GF-D8 (cell line): ENCODE results near the gene WWOX.
"Not testable (repeated sequence)": the region's sequence is repeated elsewhere in the genome, so short reads cannot be mapped to it uniquely, and the experiment has no call there.

Experiments used
- DNase-seq: peaks from one replicate; lab custom pipeline; 2025; lab: John Stamatoyannopoulos, UW

Gene WWOX

DNA sequence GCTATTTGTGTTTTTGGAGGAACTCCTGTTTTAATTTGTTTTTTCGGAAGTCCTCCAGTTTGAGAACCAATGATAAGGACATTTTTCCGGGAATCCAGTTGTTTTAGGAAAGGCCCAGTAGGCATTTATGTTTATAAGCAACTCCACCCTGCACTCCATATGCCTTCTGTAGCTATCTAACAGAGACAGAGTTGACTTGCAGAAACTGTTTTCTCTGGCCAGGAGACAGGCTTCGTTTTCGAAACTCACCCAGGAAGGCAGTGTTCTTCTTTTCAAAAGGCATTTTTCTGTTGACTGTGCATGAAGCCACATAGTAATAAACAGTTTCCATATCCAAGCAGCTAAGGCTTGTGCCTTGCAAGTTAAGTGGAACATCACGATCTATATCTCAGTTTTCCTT is 587.1 kb downstream of the WWOX start:
- DNase-seq = no peak

DNA sequence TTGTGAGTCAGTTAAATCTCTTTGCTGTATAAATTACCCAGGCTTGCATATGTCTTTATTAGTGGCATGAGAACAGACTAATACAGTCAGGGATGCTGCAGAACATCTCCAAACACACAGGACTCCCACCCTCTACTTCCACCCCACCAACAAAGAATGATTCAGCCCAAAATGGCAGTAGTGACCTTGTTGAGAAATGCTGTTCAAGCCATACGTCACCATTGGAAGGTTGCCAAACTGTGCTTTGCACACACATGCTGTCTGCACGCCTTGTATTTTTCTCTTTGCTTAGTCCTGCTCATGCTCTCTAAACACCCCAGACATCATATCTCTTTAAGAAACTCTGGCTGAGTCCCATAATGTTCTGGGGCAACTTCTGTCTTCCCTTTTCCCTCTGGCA is 589.6 kb downstream of the WWOX start:
- DNase-seq = no peak

DNA sequence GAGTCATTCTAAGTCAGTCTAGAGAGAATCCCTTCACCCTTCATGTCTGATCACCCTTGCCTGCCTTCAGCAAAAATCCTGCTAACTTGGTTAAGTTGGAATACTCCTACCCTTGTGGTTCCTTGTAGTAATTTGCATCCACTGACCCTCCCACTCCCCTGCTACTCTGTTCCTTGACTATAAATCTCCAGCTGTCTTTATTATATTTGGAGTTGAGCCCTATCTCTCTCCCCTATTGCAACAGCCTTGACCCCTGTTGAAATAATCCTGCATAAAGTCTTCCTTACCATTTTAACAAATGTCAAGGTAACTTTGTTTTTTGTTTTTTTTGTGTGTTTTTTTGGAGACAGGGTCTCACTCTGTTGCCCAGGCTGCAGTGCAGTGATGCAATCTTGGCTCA is 590.1 kb downstream of the WWOX start:
- no peak for DNase-seq

DNA sequence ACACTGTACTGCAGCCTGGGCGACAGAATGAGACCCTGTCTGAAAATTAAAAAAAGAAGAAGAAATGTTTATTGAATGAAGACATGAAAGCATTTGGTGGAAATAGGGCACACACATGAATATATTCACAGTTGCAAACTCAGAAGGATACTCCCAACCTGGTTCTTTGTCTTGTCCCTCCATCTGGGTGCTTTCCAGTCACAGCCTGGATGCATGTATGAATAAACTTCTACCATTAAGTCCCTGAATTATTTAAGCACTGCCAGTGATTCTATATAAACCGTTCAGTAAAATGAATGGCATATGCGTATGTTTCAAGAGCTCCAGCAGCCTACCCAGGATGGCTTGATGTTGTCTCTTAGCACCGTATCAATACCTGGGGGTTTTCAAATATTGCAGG is 591.1 kb downstream of the WWOX start:
- no peak for DNase-seq

DNA sequence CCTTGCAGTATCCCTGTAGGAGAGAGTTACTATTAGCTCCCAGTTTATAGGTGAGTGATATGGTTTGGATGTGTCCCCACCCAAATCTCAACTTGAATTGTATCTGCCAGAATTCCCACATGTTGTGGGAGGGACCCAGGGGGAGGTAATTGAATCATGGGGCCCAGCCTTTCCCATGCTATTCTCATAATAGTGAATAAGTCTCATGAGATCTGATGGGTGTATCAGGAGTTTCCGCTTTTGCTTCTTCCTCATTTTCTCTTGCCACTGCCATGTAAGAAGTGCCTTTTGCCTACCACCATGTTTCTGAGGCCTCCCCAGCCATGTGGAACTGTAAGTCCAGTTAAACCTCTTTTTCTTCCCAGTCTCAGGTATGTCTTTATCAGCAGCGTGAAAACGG is 592.3 kb downstream of the WWOX start:
- DNase-seq = not testable (repeated sequence)

DNA sequence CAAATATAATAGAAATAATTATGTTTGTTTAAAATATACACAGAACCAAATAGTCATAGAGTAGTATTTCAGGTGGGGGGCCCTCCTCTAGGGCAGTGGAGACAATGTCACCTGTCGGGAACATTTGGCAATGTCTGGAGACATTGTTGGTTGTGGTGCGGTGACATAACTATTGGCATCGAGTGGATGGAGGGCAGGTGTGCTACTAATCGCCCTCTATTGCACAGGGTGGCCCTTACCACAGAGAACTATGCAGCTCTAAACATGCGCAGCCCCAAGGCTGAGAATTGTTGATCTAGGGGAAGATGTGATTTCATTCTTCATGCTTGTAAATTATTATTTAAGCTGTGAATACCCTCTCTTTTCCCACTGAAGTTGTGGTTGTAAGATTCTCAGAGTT is 594.0 kb downstream of the WWOX start:
- no peak for DNase-seq

DNA sequence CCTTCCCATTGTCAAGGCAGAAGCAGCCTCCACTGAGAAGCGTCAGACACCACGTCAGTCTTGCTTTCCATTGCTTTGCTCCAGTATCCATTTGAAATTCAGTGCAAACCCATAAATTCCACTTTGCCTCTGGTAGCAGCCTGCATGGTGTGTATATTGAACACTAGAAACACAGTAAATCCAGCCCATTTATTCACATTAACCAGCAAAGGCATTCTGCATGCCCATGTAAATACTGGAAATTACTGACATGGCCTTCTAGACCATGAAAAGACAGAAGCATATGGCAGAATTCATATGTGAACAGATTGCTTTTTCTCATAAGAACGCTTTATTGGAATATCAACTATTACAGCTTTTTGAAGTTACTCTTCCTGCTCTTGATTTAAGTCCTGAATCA is 595.0 kb downstream of the WWOX start:
- DNase-seq = no peak

DNA sequence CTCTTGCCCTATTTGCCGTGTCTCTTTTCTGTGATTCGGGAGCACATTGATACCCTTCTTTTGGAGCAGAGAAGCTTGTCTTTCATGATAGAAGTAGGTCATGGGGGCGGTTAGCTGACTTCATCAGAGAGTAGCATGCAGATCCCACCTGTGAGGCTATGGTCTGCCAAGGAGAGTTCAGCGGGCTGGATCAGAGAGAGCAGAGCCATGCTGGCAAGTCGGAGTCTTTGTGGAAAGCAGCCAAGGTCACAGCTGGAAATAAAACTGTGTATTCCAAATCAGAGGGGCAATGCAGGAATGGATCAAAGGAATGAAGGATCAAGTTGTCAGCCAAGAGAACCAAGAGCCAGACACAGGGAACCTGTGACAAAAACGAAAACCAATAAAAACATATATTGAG is 595.9 kb downstream of the WWOX start:
- no peak for DNase-seq

DNA sequence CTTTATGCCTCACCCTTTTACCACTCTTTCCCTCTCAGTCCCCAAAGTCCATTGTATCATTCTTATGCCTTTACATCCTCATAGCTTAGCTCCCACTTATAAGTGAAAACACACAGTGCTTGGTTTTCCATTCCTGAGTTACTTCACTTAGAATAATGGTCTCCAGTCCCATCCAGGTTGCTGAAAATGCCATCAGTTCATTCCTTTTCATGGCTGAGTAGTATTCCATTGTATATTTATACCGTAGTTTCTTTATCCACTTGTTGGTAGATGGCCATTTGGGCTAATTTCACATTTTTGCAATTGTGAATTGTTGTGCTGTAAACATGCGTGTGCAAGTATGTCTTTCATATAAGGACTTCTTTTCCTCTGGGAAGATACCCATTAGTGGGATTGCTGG is 597.3 kb downstream of the WWOX start:
- no peak for DNase-seq

DNA sequence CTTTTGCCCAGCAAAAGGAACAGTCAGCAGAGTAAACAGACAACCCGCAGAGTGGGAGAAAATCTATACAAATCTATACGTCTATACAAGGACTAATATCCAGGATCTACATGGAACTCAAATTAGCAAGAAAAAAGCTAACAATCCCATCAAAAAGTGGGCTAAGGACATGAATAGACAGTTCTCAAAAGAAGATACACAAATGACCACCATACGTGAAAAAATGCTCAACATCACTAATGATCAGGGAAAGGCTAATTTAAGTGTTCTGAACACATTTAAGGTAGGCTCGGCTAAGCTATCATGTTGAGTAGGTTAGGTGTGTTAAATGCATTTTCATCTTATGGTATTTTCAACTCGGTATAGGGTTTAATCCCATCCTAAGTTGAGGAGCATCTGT is 598.0 kb downstream of the WWOX start:
- no peak for DNase-seq

DNA sequence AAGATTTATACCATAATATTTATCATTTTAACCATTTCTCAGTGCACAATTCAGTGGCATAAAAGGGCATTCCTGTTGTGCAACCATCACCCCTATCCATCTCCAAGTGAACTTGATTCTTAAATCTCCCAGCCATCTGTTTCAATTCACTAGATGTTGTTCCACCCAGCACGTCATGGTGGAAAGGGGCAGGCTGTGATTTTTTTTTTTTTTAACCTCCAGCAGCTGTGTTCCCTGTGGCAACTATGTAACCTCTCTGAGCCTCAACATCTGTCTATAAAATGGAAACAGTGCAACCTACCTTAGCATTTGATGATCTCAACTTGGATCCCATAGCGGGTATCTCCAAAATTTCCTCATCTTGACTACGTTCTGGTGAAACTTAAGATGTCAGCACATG is 604.5 kb downstream of the WWOX start:
- no peak for DNase-seq

DNA sequence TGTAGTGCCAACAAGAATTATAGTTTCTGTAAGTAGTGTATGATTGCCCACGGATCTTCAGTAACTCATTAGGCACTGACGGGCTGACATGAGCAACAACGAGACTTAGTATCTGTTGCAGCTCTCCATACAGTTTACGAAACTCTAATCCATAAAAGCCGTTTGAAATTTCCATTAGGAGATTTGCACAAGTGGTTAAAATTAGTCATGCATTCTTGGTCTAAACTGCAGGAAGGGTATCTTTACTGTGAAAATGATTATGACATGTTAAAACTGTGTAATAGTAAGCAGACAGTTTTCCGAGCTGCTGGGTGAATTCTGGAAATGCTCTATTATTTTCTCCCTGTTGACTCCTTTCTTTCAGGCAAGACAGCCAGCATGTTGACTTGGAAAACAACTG is 605.0 kb downstream of the WWOX start:
- DNase-seq = no peak

DNA sequence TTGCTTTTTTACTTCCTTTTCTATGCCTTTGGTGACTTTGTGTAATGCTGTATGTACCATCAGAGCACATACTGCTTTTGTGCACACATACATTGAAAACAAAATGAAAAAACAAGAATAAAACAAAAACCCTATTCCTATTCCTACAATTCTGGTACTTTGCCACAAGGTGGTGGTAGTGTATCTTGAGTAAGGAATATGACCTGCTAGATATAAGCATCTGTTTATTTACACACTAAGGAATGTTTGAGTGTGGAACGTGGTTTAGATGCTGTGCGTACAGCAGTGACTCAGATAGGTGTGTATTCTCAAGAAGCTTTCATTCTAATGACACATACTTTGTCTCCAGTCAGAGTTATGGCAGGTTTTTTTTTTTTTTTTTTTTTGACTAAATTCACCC is 606.2 kb downstream of the WWOX start:
- DNase-seq = no peak

DNA sequence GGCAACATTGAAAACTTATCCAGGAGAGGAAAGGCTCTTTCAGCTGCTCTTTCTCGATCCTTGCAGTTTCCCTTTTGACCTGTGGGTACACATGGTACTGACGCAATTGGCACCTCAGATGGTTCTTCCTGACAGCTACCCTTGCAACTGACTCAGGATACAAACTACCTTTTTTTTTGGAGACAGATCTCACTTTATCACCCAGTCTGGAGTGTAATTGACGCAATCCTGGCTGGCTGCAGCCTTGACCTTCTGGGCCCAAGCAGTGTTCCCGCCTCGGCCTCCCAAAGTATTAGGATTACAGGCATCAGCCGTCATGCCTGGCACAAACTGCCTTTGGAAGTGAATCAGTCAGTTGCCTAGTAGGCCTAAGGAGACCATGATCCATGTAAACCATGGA is 607.2 kb downstream of the WWOX start:
- DNase-seq = no peak

DNA sequence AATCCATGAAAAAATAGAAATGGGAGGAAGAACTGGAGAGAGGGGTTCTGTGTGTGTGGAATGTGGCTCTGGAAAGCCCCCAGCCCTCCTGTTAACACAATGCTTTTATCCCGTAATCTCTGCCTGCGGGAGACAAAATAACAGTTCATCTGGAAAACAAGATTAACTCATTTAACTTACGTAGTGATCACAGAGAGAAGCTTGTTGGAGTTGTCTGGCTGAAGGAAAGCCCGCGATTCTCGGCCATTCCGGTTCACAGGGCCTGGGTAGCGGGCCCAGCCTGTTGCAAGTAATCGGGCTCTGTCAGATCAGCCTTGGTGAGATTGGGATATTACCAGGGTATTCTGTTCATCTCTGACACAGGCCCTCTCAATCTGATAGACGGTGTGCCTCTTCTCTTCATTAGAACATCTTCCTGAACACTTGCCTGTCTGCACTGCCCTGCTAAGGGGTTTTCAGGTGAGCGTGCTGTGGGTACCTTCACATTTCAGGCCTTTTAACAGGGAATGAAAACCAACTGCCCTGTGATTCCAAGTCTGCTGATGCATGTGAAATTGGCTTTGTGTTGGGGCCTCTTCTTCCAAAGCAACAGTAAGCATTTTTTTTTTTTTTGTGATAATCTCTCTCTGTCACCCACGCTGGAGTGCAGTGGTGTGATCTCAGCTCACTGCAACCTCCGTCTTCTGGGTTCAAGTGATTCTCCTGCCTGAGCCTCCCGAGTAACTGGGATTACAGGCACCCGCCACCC is 609.9 kb downstream of the WWOX start:
- DNase-seq = no peak

DNA sequence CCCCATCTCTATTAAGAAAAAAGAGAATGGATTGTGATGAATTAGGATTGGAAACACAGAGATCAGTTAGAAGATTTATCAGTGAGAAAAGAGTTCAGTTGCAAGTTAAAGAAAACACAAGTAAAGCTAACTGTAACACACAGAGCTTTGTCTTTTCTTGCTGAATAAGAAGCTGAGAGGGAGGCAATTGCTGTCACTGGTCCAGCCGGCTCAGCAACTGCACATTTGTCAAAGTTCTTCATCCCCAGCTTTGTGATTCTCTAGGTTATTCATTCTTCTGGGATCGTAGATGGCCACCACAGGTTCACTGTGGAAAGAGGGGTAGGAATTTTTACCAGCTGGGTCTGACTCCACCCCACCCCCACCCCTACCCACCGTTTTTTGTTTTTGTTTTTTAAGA is 615.7 kb downstream of the WWOX start:
- no peak for DNase-seq

DNA sequence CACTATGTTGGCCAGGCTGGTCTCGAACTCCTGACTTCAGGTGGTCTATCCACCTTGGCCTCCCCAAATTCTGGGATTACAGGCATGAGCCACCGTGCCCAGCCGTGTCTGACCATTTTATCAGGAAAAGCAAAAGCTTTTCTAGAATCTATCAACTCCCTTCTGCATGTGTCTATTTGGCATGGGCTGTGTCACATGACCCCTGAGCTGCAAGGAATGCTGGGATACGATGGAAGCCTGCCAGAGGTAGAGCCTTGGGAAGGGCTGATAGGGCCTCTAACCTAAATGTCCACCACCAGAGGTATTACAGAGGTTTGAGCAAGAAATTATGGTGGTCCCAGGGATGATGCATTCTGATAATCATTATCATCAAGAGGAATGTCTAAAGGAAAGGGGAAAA is 616.2 kb downstream of the WWOX start:
- no peak for DNase-seq

DNA sequence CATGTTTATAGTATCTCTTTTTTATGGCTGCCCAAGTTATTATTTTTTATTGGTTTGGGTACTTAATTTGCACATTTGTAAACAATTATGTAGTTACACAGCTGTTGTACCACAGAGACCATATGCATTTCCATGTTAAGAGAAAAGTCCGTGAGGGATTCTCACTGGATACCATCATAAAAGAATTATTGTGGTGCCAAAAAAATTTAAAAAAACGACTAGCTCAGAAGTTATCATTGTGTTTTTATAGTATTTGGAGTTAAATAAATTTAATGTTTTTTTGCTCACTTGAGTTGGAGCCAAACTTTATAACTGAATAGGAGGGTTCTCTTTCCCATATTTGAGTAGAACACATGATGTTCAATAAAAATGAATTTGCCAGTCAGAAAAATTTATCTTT is 618.7 kb downstream of the WWOX start:
- DNase-seq = no peak

DNA sequence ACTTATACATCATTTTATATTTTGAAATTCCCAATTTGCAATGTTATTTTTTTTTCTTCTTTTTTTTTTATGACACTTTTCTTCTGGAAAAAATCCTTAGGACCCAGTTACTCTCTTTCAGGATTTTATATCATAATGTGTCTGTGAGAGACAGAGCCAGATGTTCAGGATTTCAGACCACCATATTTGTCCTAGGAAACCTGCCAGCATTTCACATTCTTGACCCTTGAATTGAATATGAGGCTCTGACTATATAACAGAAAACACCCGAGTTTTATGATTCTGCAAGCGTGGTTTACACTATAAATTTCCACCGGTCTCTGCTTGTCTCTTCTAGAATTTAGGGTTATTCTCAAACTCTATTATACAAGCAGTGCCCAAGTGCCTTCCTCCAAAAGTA is 621.0 kb downstream of the WWOX start:
- no peak for DNase-seq

DNA sequence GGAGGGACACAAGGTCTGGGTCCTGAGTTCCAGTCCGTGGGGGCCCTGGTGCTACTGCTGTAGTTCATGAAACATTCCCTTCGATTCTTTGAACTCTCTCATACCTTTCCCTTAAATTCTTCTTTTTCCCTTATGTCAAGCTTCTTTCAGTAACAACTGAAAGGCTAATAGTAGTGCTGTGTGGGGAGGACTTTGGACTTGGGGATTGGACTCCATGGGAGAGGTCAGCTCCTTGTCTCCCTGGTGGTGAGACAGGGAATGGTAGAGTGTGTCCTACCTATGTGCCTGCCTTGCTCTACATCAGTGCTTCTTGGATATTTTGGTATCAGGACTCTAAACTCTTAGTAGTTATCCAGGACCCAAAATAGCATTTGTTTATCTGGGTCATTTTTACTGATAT is 628.1 kb downstream of the WWOX start:
- DNase-seq = no peak

DNA sequence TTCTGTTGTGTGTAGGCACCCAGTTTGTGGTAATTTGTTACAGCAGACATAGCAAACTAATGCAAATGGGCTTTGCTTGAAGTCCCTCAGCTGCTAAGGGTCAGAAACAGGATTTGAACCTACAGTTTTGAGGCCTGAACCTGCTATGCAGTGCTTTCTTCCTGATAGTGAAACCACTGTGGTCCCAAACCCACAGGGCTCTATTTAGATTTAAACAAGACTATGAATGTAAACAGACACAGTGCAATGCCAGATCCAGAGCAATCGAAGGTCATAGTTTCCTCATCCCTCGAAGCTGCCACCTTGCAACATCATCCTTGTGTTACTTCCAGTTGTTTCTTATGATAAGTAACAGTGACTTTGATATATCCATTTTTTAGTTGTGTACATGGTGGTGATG is 630.2 kb downstream of the WWOX start:
- no peak for DNase-seq

DNA sequence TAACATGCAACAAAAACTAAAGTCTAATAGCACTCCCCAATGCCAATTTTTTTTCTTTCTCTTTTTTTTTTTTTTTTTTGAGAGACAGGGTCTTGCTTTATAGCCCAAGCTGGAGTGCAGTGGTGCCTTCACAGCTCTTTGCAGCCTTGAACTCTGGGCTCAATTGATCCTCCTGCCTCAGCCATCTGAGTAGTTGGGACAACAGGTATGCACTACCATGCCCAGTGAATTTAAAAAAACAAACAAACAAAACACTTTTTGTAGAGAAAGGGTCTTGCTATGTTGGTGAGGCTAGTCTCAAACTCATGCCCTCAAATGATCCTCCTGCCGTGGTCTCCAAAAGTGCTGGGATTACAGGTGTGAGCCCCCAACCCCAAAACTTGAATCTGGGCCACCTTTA is 632.3 kb downstream of the WWOX start:
- no peak for DNase-seq

DNA sequence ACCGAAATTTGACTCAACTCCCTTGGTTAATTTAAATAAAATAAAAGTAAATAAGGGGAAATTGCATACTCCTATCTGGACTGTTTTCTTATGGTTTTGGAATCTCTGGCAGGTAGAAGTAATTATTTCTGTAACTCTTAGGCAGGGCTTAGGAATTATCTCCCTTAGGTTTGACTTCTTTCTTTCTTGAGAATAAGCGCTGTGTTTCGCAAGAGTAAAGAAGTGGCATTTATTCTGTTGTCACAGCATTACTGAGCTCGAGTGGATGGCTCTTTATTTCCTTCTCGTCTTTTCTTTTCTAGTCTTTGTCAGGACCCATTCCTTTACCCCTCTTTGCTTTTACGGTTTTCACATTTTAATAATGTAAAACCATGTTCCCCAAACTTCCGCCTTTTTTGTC is 633.2 kb downstream of the WWOX start:
- no peak for DNase-seq

DNA sequence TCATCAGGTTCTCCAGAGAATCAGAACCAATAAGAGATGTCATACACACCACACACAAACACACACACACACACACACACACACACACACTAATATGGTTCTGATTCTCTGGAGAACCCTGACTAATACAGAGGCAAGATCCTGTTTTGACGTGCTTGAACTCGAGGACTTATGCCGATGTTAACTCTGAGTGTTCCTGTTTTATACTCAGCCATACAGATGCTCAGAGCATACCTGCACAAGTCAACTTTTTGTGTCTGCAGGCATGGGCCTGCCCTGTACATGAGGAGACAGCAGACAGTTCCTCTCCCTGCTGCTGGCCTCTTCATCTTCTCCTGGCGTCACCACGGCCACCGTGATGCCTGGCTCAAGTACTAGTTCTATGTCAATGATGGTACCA is 635.9 kb downstream of the WWOX start:
- DNase-seq = no peak

DNA sequence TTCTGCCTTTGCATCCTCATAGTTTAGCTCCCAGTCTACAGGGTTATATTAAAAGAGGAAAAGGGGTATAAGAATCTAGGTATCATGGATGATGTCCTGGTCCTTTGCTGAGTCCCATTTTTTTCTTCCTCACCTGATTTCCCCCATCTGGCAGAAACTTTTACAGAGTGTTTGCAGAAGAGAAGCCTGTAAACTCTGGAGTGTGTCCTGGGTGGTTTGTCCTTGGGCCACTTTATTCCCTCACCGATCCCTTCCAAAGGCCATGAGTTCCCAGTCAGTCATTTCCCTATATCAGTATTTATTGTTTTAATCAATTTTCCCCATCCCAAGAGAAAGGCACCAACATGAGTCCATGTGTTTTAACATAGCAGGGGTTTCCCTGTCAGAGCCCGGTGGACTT is 638.2 kb downstream of the WWOX start:
- DNase-seq = no peak
